Glutamatergic neuron (in vitro differentiated cells): ENCODE results near the gene MPG. TPM values are rescaled to one million over a fixed set of nuclear protein-coding genes. Genes with fewer than 3 reads are reported as not detected.
A peak's percentile ranks its signal among the peaks of the same experiment; 100 is the strongest.

ENCODE experiments used
- DNase-seq: peaks from one replicate; pipeline ENCODE4 v3.0.0; 2022
- H3K27ac Mint-ChIP-seq: one replicate; pipeline ENCODE4 v1.8.0; 2020; ENCODE audit warnings: mild to moderate bottlenecking, mixed read lengths, inconsistent platforms; ENCODE audit not compliant: unreplicated experiment
- H3K27me3 Mint-ChIP-seq: one replicate; pipeline ENCODE4 v1.8.0; 2020; ENCODE audit warnings: mild to moderate bottlenecking, moderate library complexity, mixed read lengths, inconsistent platforms; ENCODE audit not compliant: unreplicated experiment
- H3K36me3 Mint-ChIP-seq: one replicate; pipeline ENCODE4 v1.8.0; 2020; ENCODE audit warnings: mild to moderate bottlenecking, mixed read lengths, inconsistent platforms; ENCODE audit not compliant: unreplicated experiment
- H3K4me1 Mint-ChIP-seq: one replicate; pipeline ENCODE4 v1.8.0; 2020; ENCODE audit warnings: mild to moderate bottlenecking, low read depth, mixed read lengths, inconsistent platforms; ENCODE audit not compliant: unreplicated experiment
- H3K4me3 Mint-ChIP-seq: one replicate; pipeline ENCODE4 v1.8.0; 2020; ENCODE audit warnings: mild to moderate bottlenecking, mixed read lengths, inconsistent platforms; ENCODE audit not compliant: unreplicated experiment
- H3K9me3 Mint-ChIP-seq: one replicate; pipeline ENCODE4 v1.8.0; 2020; ENCODE audit warnings: mild to moderate bottlenecking, moderate library complexity, mixed read lengths, inconsistent platforms; ENCODE audit not compliant: unreplicated experiment
- CTCF ChIP-seq: fragments of 200-600 bp; sonication (generic); IDR thresholded peaks from one replicate; pipeline ENCODE4 v1.5.0; 2021; ENCODE audit not compliant: partially characterized antibody, unreplicated experiment
- total RNA-seq: library from RNA; stranded (reverse); fragmentation: NEBNext Ultra II Directional; extraction: Animal tissue kit (Norgen Biotek cat#: 25700); gene quantifications from one replicate; pipeline ENCODE4 v1.2.1, GENCODE V29; 2021; ENCODE audit not compliant: unreplicated experiment

Gene MPG
- total RNA-seq, 1 donor from 2014 or later: 24.7 TPM

GRCh38 chr16:38941-39892, 38.8 kb upstream of the MPG start:
- peaks cover 5% of the 10 kb centered on the region for H3K36me3 Mint-ChIP-seq
- no peak for TF ChIP-seq CTCF
- no peak for DNase-seq
- H3K4me1 Mint-ChIP-seq: peaks cover 6% of the 10 kb centered on the region
- no peak overlapping the region for H3K4me3 Mint-ChIP-seq
- no peak overlapping the region for H3K27ac Mint-ChIP-seq
- H3K27me3 Mint-ChIP-seq: peaks cover 4% of the 10 kb centered on the region
- peaks cover 15% of the 10 kb centered on the region for H3K9me3 Mint-ChIP-seq

- no peak for DNase-seq
- no peaks in the 10 kb centered on the region for H3K27me3 Mint-ChIP-seq
- peaks cover 9% of the 10 kb centered on the region for H3K9me3 Mint-ChIP-seq
- TF ChIP-seq CTCF: no peak
- H3K27ac Mint-ChIP-seq: no peak overlapping the region
- no peak overlapping the region for H3K4me3 Mint-ChIP-seq
- peaks cover 5% of the 10 kb centered on the region for H3K36me3 Mint-ChIP-seq
- H3K4me1 Mint-ChIP-seq: peaks cover 1% of the 10 kb centered on the region
These were observed 36.5 kb upstream of the MPG start for GRCh38 chr16:41439-42068.

- Mint-ChIP-seq H3K27ac (no peak overlapping the region), H3K27me3 (no peaks in the 10 kb centered on the region), H3K36me3 (peaks cover 5% of the 10 kb centered on the region), H3K4me3 (no peak overlapping the region), H3K4me1 (peaks cover 1% of the 10 kb centered on the region), H3K9me3 (peaks cover 7% of the 10 kb centered on the region)
- no peak for TF ChIP-seq CTCF
- no peak for DNase-seq
These were observed 36.0 kb upstream of the MPG start for GRCh38 chr16:42069-42457.

- Mint-ChIP-seq H3K9me3 (peaks cover 7% of the 10 kb centered on the region), H3K4me3 (no peak overlapping the region), H3K27me3 (no peaks in the 10 kb centered on the region), H3K27ac (no peak overlapping the region), H3K36me3 (peaks cover 5% of the 10 kb centered on the region), H3K4me1 (peaks cover 1% of the 10 kb centered on the region)
- TF ChIP-seq CTCF: no peak
- no peak for DNase-seq
These were observed 35.3 kb upstream of the MPG start for GRCh38 chr16:42691-43090.

GRCh38 chr16:43294-43693, 34.7 kb upstream of the MPG start:
- peaks cover 5% of the 10 kb centered on the region for H3K36me3 Mint-ChIP-seq
- no peak for TF ChIP-seq CTCF
- H3K9me3 Mint-ChIP-seq: peaks cover 7% of the 10 kb centered on the region
- peaks cover 1% of the 10 kb centered on the region for H3K4me1 Mint-ChIP-seq
- H3K27me3 Mint-ChIP-seq: peaks cover under 1% of the 10 kb centered on the region
- H3K27ac Mint-ChIP-seq: peak overlapping the region; percentile 9
- H3K4me3 Mint-ChIP-seq: no peak overlapping the region
- DNase-seq: no peak
